Measurements from ENCODE around the gene ACSM6.

DNA sequence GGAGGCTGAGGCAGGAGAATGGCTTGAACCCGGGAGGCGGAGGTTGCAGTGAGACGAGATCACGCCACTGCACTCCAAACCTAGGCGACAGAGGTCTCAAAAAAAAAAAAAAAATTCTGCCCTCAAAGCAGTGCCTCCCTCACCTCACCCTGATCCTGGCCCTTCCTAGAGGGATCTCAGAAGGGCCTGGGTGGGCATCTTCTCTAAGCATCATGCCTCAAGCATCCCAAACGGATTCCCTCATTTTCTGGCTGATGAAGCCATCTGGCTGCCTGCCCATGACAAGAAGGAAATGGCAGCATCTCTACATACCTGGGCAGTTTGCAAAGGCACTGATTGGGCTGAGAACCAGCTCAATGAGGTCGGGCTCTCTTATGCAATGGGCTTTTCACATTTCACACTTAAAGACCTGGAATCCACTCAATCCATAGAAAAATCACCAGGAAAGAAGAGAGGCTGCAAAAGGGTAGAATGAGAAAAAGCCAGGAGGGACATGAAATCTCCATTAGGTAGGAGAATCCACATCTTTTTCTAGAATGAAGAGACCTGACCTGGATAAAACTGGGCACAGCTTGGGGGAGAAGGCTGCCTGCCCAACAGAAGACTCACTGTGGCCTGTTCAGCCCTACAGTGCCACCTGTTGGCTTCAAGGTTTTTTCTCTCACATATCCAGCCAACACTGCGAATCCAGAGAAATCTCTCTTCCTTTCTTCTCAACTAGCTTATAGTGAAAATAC is 48.7 kb downstream of the ACSM6 start:
- TF ChIP-seq, protein P1, sequence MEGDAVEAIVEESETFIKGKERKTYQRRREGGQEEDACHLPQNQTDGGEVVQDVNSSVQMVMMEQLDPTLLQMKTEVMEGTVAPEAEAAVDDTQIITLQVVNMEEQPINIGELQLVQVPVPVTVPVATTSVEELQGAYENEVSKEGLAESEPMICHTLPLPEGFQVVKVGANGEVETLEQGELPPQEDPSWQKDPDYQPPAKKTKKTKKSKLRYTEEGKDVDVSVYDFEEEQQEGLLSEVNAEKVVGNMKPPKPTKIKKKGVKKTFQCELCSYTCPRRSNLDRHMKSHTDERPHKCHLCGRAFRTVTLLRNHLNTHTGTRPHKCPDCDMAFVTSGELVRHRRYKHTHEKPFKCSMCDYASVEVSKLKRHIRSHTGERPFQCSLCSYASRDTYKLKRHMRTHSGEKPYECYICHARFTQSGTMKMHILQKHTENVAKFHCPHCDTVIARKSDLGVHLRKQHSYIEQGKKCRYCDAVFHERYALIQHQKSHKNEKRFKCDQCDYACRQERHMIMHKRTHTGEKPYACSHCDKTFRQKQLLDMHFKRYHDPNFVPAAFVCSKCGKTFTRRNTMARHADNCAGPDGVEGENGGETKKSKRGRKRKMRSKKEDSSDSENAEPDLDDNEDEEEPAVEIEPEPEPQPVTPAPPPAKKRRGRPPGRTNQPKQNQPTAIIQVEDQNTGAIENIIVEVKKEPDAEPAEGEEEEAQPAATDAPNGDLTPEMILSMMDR (IDR thresholded peaks at IDR 0.05): peak in 1 of 2 donors; percentile 39
- TF ChIP-seq EP300 (IDR thresholded peaks at IDR 0.05) (no peak), POLR2A (IDR thresholded peaks at IDR 0.05) (no peak)
